Stomach (tissue), 4 donors: Measurements from ENCODE around the gene GNAS.

Experiments used
- POLR2A ChIP-seq, 4 donors: fragments of 450-650 bp; IDR thresholded peaks; one replicate each; pipeline ENCODE4 v1.6.1; 2016; ENCODE audit warnings: antibody characterized with exemption in 4 of 4, control low read depth in 2 of 4, mild to moderate bottlenecking in 1 of 4, moderate library complexity in 1 of 4
- TF ChIP-seq, protein P1 (sequence below), 7 experiments: fragments of 450-650 bp in 4 of 7; fragments of 200-600 bp in 3 of 7; sonication (generic) in 3 of 7; IDR thresholded peaks; one replicate each; pipeline ENCODE4 v1.5.1; 2016 to 2019; ENCODE audit warnings: antibody characterized with exemption in 7 of 7, control low read depth in 2 of 7, mild to moderate bottlenecking in 1 of 7

- TF ChIP-seq, protein P1, sequence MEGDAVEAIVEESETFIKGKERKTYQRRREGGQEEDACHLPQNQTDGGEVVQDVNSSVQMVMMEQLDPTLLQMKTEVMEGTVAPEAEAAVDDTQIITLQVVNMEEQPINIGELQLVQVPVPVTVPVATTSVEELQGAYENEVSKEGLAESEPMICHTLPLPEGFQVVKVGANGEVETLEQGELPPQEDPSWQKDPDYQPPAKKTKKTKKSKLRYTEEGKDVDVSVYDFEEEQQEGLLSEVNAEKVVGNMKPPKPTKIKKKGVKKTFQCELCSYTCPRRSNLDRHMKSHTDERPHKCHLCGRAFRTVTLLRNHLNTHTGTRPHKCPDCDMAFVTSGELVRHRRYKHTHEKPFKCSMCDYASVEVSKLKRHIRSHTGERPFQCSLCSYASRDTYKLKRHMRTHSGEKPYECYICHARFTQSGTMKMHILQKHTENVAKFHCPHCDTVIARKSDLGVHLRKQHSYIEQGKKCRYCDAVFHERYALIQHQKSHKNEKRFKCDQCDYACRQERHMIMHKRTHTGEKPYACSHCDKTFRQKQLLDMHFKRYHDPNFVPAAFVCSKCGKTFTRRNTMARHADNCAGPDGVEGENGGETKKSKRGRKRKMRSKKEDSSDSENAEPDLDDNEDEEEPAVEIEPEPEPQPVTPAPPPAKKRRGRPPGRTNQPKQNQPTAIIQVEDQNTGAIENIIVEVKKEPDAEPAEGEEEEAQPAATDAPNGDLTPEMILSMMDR (IDR thresholded peaks at IDR 0.05), result no peak
- no peak for TF ChIP-seq POLR2A (IDR thresholded peaks at IDR 0.05)
These were observed 2.3 kb downstream of the GNAS start for GRCh38 chr20:58854638-58855471.
